Mammary epithelial cell (primary cell): ENCODE measurements around the gene DSCAM.

Experiments used
- CTCF ChIP-seq, 2 donors: IDR thresholded peaks in 1 of 2; conservative IDR thresholded peaks in 1 of 2; 2 replicates each; pipeline ENCODE4 v1.5.1; 2011 to 2012; ENCODE audit warnings: inconsistent platforms in 2 of 2, low read length in 2 of 2, mild to moderate bottlenecking in 2 of 2, control low read depth in 1 of 2, low read depth in 1 of 2; ENCODE audit not compliant: insufficient read depth in 1 of 2; ENCODE audit errors: extremely low read depth in 1 of 2
- EZH2 ChIP-seq: IDR thresholded peaks from 2 replicates; pipeline ENCODE4 v1.6.1; 2012; ENCODE audit warnings: low read length, inconsistent platforms, borderline replicate concordance

GRCh38 chr21:40272037-40272436 is 574.9 kb downstream of the DSCAM start:
- TF ChIP-seq CTCF (conservative IDR thresholded peaks at IDR 0.05 in 1 of 2, IDR thresholded peaks at IDR 0.05 in 1 of 2; ENCODE audit: extremely low read depth in 1 of 2, insufficient read depth in 1 of 2, low read depth in 1 of 2, low read length in 2 of 2), result no peak
- TF ChIP-seq EZH2, result no peak
